HCT116 (cell line): ENCODE measurements around the gene UBTF. TPM values are rescaled to one million over a fixed set of nuclear protein-coding genes. Genes with fewer than 3 reads are reported as not detected.

Source experiments
- ATAC-seq: fragments of 200-7000 bp; cut with Tn5 transposase; 2 replicates; pipeline ENCODE4 v1.9.1; 2020; ENCODE audit warnings: mild to moderate bottlenecking, moderate library complexity
- BruUV-seq: library from RNA; stranded (reverse); fragments of 400-500 nt; replicated peaks from 2 replicates; lab custom pipeline; 2021; lab: Mats Ljungman, UMichigan
- CTCF ChIA-PET: fragments of 300-600 bp; sonication (Branson Sonifier 250); formaldehyde crosslinking; loops from one replicate; lab custom pipeline; 2021; ENCODE audit warnings: antibody characterized with exemption; lab: Charles Lee
- POLR2A ChIA-PET: fragments of 300-600, 350-600 bp; sonication (Branson Sonifier 250); formaldehyde crosslinking; loops from one replicate; lab custom pipeline; 2021; ENCODE audit warnings: antibody characterized with exemption; lab: Charles Lee
- RAD21 ChIA-PET, 2 experiments: fragments of 300-600 bp; sonication (Branson Sonifier 250); formaldehyde crosslinking; loops; one replicate each; lab custom pipeline; 2023; ENCODE audit warnings: low total read pairs in 2 of 2; ENCODE audit not compliant: uncharacterized antibody in 2 of 2, unreplicated experiment in 2 of 2, low non-redundant PET in 1 of 2; lab: Charles Lee
- DNase-seq: peaks from one replicate; pipeline ENCODE4 v3.0.0-alpha.2; 2010; ENCODE audit warnings: low read depth, low spot score
- H2AFZ ChIP-seq: fragments of 200-600 bp; shearing (Covaris generic), sonication (generic); 2 replicates; pipeline ENCODE4 v1.6.1; 2017; ENCODE audit warnings: low read depth, mixed run types, mixed read lengths, antibody characterized with exemption, low read length; ENCODE audit not compliant: poor library complexity, severe bottlenecking
- H3K27ac ChIP-seq: 2 replicates; pipeline ENCODE4 v1.5.1; 2012; ENCODE audit warnings: low read depth, low read length
- H3K27me3 ChIP-seq: fragments of 200-600 bp; sonication (generic); 2 replicates; pipeline ENCODE4 v1.6.1; 2016; ENCODE audit warnings: mixed run types, low read length, mixed read lengths; ENCODE audit not compliant: insufficient read depth
- H3K36me3 ChIP-seq, 2 experiments: fragments of 200-500 bp in 1 of 2; fragments of 200-600 bp in 1 of 2; sonication (Bioruptor generic) in 1 of 2; sonication (generic) in 1 of 2; 2 replicates each; pipeline versions ENCODE4 v1.5.1 to v1.6.1; 2014 to 2016; ENCODE audit warnings: low read length in 2 of 2, inconsistent platforms in 1 of 2, mixed read lengths in 1 of 2, mixed run types in 1 of 2; ENCODE audit not compliant: insufficient read depth in 2 of 2, control insufficient read depth in 1 of 2
- H3K4me1 ChIP-seq, 2 experiments: fragments of 200-600 bp in 1 of 2; sonication (generic) in 1 of 2; 2 replicates each; pipeline versions ENCODE4 v1.5.1 to v1.6.1; 2012 to 2017; ENCODE audit warnings: low read length in 2 of 2, inconsistent platforms in 1 of 2, mild to moderate bottlenecking in 1 of 2, mixed read lengths in 1 of 2, mixed run types in 1 of 2, moderate library complexity in 1 of 2; ENCODE audit not compliant: insufficient read depth in 2 of 2, control insufficient read depth in 1 of 2
- H3K4me2 ChIP-seq: fragments of 200-600 bp; sonication (generic); 2 replicates; pipeline ENCODE4 v1.6.1; 2017; ENCODE audit warnings: mixed run types, low read length, mixed read lengths
- H3K4me3 ChIP-seq, 2 experiments: fragments of 200-600 bp in 1 of 2; sonication (generic) in 1 of 2; replicated peaks in 1 of 2; 2 replicates each; pipeline ENCODE4 v1.5.1; 2011 to 2016; ENCODE audit warnings: low read length in 2 of 2, control low read depth in 1 of 2, low read depth in 1 of 2, mild to moderate bottlenecking in 1 of 2, mixed read lengths in 1 of 2, mixed run types in 1 of 2
- H3K79me2 ChIP-seq: fragments of 200-600 bp; sonication (generic); 2 replicates; pipeline ENCODE4 v1.6.1; 2017; ENCODE audit warnings: mild to moderate bottlenecking, mixed run types, low read length, moderate library complexity, mixed read lengths; ENCODE audit not compliant: insufficient read depth
- H3K9ac ChIP-seq: fragments of 200-600 bp; sonication (generic); 2 replicates; pipeline ENCODE4 v1.6.1; 2016; ENCODE audit warnings: low read length, mixed read lengths
- H3K9me2 ChIP-seq: fragments of 200-600 bp; sonication (generic), shearing (Covaris generic); 2 replicates; pipeline ENCODE4 v1.6.1; 2017; ENCODE audit warnings: mixed run types, mild to moderate bottlenecking, moderate library complexity; ENCODE audit not compliant: insufficient read depth
- H3K9me3 ChIP-seq, 2 experiments: fragments of 200-500 bp in 1 of 2; fragments of 200-600 bp in 1 of 2; sonication (Bioruptor generic) in 1 of 2; sonication (generic) in 1 of 2; 2 replicates each; pipeline ENCODE4 v1.6.1; 2014 to 2017; ENCODE audit warnings: low read length in 2 of 2, mixed read lengths in 2 of 2, inconsistent platforms in 1 of 2, low read depth in 1 of 2, mild to moderate bottlenecking in 1 of 2, mixed run types in 1 of 2, moderate library complexity in 1 of 2; ENCODE audit not compliant: control insufficient read depth in 1 of 2, insufficient read depth in 1 of 2
- H4K20me1 ChIP-seq: fragments of 200-600 bp; sonication (generic), shearing (Covaris generic); 2 replicates; pipeline ENCODE4 v1.6.1; 2017; ENCODE audit warnings: mixed run types, mild to moderate bottlenecking, moderate library complexity; ENCODE audit not compliant: insufficient read depth
- CBX3 ChIP-seq: IDR thresholded peaks from 2 replicates; pipeline ENCODE4 v1.6.1; 2012; ENCODE audit warnings: low read depth
- CEBPB ChIP-seq: IDR thresholded peaks from 2 replicates; pipeline ENCODE4 v1.6.1; 2012; ENCODE audit warnings: low read depth
- CTCF ChIP-seq, 3 experiments: fragments of 200-600 bp in 1 of 3; sonication (generic) in 1 of 3; IDR thresholded peaks in 2 of 3; conservative IDR thresholded peaks in 1 of 3; 2 replicates each; pipeline ENCODE4 v1.5.1; 2012 to 2017; ENCODE audit warnings: low read depth in 2 of 3, low read length in 2 of 3, antibody characterized with exemption in 1 of 3, borderline replicate concordance in 1 of 3, control low read depth in 1 of 3, mild to moderate bottlenecking in 1 of 3, mixed read lengths in 1 of 3, mixed run types in 1 of 3, moderate library complexity in 1 of 3; ENCODE audit not compliant: insufficient read depth in 1 of 3
- ELF1 ChIP-seq: IDR thresholded peaks from 2 replicates; pipeline ENCODE4 v1.6.1; 2012; ENCODE audit warnings: low read depth, borderline replicate concordance
- EZH2 ChIP-seq: fragments of 200-600 bp; sonication (generic); IDR thresholded peaks from 2 replicates; pipeline ENCODE4 v1.6.1; 2017; ENCODE audit warnings: antibody characterized with exemption, mixed run types
- MAX ChIP-seq: IDR thresholded peaks from 2 replicates; pipeline ENCODE4 v1.6.1; 2012
- POLR2A ChIP-seq: IDR thresholded peaks from 2 replicates; pipeline ENCODE4 v1.7.0; 2011; ENCODE audit warnings: borderline replicate concordance; ENCODE audit not compliant: insufficient read depth, insufficient read length; ENCODE audit errors: extremely low read depth
- POLR2AphosphoS5 ChIP-seq: IDR thresholded peaks from 2 replicates; pipeline ENCODE4 v1.6.1; 2011; ENCODE audit warnings: mild to moderate bottlenecking, low read depth, low read length, moderate library complexity
- REST ChIP-seq: IDR thresholded peaks from 2 replicates; pipeline ENCODE4 v1.6.1; 2012; ENCODE audit warnings: low read depth
- SIN3A ChIP-seq: IDR thresholded peaks from 2 replicates; pipeline ENCODE4 v1.6.1; 2012; ENCODE audit warnings: low read depth
- SP1 ChIP-seq: IDR thresholded peaks from 2 replicates; pipeline ENCODE4 v1.6.1; 2012; ENCODE audit warnings: low read depth
- SRF ChIP-seq: IDR thresholded peaks from 2 replicates; pipeline ENCODE4 v1.6.1; 2012; ENCODE audit warnings: low read depth
- ZBTB33 ChIP-seq: IDR thresholded peaks from 2 replicates; pipeline ENCODE4 v1.6.1; 2011; ENCODE audit warnings: mild to moderate bottlenecking, low read length, moderate library complexity; ENCODE audit not compliant: insufficient replicate concordance; ENCODE audit errors: extremely low read depth
- ZFX ChIP-seq: fragments of 450-650 bp; IDR thresholded peaks from 2 replicates; pipeline ENCODE4 v1.6.1; 2017
- ZNF274 ChIP-seq: fragments of 200-500 bp; sonication (Bioruptor generic); IDR thresholded peaks from 2 replicates; pipeline ENCODE4 v1.6.1; 2014; ENCODE audit warnings: mild to moderate bottlenecking, low read depth, low read length, inconsistent platforms
- intact Hi-C: fragments of 100-400 bp; cut with micrococcal nuclease; formaldehyde crosslinking; loops from 2 replicates; pipeline ENCODE4 v1.10.0; 2022
- total RNA-seq: library from RNA; stranded (reverse); gene quantifications from one replicate; pipeline ENCODE4 v1.2.1, GENCODE V29; 2021; ENCODE audit not compliant: unreplicated experiment

The UBTF gene
- total RNA-seq, 1 experiment from 2014 or later, result 84.3 TPM

- H3K9me3 ChIP-seq, result no peaks in the 10 kb centered on the region
- CTCF ChIA-PET, result no interaction called here
- no peak overlapping the region for H3K4me2 ChIP-seq
- H3K79me2 ChIP-seq, result peaks cover 12% of the 10 kb centered on the region
- no peak overlapping the region for H2AFZ ChIP-seq
- H4K20me1 ChIP-seq, result no peaks in the 10 kb centered on the region
- no peak overlapping the region for H3K4me3 ChIP-seq
- intact Hi-C loops, result no loop called here
- H3K36me3 ChIP-seq, result peaks cover 16 to 19% of the 10 kb centered on the region in 2 experiments; a peak in 3 of 4 replicates
- H3K27me3 ChIP-seq, result no peaks in the 10 kb centered on the region
- ATAC-seq (no peak), DNase-seq (no peak)
- H3K9me2 ChIP-seq, result no peaks in the 10 kb centered on the region
- no peak overlapping the region for H3K27ac ChIP-seq
- TF ChIP-seq EZH2, result no peak
- TF ChIP-seq SP1, result no peak
- TF ChIP-seq CEBPB, result no peak
- no peak for TF ChIP-seq ZNF274
- no peak for TF ChIP-seq POLR2A
- no peak for TF ChIP-seq CBX3
- TF ChIP-seq POLR2AphosphoS5, result no peak
- no peak for TF ChIP-seq ZBTB33
- no peak for TF ChIP-seq REST
- no peak for TF ChIP-seq SIN3A
- TF ChIP-seq SRF, result no peak
- TF ChIP-seq ELF1, result no peak
- TF ChIP-seq MAX, result no peak
- no peak for TF ChIP-seq ZFX
- TF ChIP-seq CTCF (IDR thresholded peaks at IDR 0.05 in 2 of 3, conservative IDR thresholded peaks at IDR 0.05 in 1 of 3; ENCODE audit: borderline replicate concordance in 1 of 3, insufficient read depth in 1 of 3, low read depth in 2 of 3, low read length in 2 of 3), result no peak
- no peak overlapping the region for H3K9ac ChIP-seq
- POLR2A ChIA-PET, result no interaction called here
- RAD21 ChIA-PET, result no interaction called here
- no TSS peak for BruUV-seq
- no peaks in the 10 kb centered on the region for H3K4me1 ChIP-seq
Observed at GRCh38 chr17:44177640-44178039, 41.8 kb downstream of the UBTF start.
